ENCODE results near the gene STXBP4. TPM values are rescaled to one million over a fixed set of nuclear protein-coding genes. Genes with fewer than 3 reads are reported as not detected.

Gene STXBP4
- polyA plus RNA-seq, 1 of the 3 experiments (the other 2 are of a cell fraction) = 2.8 TPM

GRCh38 chr17:55124730-55125360, 156.3 kb downstream of the STXBP4 start:
- Histone ChIP-seq H3K27me3 (ENCODE audit: insufficient read depth) (no peaks in the 10 kb centered on the region), H3K4me2 (no peak overlapping the region), H3K9me3 (no peaks in the 10 kb centered on the region), H3K36me3 (replicated peaks in 1 of 2; ENCODE audit: control insufficient read depth in 1 of 2, insufficient read depth in 2 of 2, low read length in 1 of 2) (no peaks in the 10 kb centered on the region), H3K4me3 (ENCODE audit: low read depth in 2 of 2, low read length in 1 of 2) (no peak overlapping the region), H3K27ac (ENCODE audit: low read depth in 2 of 2, low read length in 1 of 2) (no peak overlapping the region), H3K9me2 (no peaks in the 10 kb centered on the region; the same call in 1 of the 2 replicates), H3K79me2 (ENCODE audit: insufficient read depth) (no peaks in the 10 kb centered on the region), H3K4me1 (ENCODE audit: control insufficient read depth in 1 of 2, insufficient read depth in 2 of 2, low read depth in 1 of 2, low read length in 1 of 2) (peaks cover 0 to 2% of the 10 kb centered on the region in 2 experiments; a peak in 2 of 4 replicates), H3F3A (replicated peaks; ENCODE audit: insufficient read depth) (no peaks in the 10 kb centered on the region), H3K9ac (no peak overlapping the region), H4K20me1 (ENCODE audit: insufficient read depth) (no peaks in the 10 kb centered on the region), H2AFZ (ENCODE audit: low read depth) (no peak overlapping the region)
- POLR2A ChIA-PET = no interaction called here
- TF ChIP-seq RXRA (IDR thresholded peaks at IDR 0.05; ENCODE audit: borderline replicate concordance, low read depth) = no peak
- no peak for TF ChIP-seq USF1 (IDR thresholded peaks at IDR 0.05; ENCODE audit: borderline replicate concordance, low read depth)
- no peak for TF ChIP-seq YY1 (IDR thresholded peaks at IDR 0.05; ENCODE audit: low read depth)
- TF ChIP-seq TCF12 (IDR thresholded peaks at IDR 0.05) = no peak
- no peak for DNase-seq
- WGBS (ENCODE audit: low lambda C conversion rate) = 89% methylated on average over 3 of the region's 3 CpGs
- CTCF ChIA-PET = interaction anchor here (1.0 kb wide), 2 partner anchors 10 to 132 kb away, joined by 3 read pairs; no protein-coding TSS in a partner anchor

GRCh38 chr17:55133583-55133982, 165.0 kb downstream of the STXBP4 start:
- Histone ChIP-seq H3K27ac (ENCODE audit: low read depth in 2 of 2, low read length in 1 of 2) (no peak overlapping the region), H3K9ac (no peak overlapping the region), H3K79me2 (ENCODE audit: insufficient read depth) (no peaks in the 10 kb centered on the region), H3K4me2 (no peak overlapping the region), H3K4me3 (ENCODE audit: low read depth in 2 of 2, low read length in 1 of 2) (no peak overlapping the region), H4K20me1 (ENCODE audit: insufficient read depth) (no peaks in the 10 kb centered on the region), H3K27me3 (ENCODE audit: insufficient read depth) (no peaks in the 10 kb centered on the region), H2AFZ (ENCODE audit: low read depth) (no peak overlapping the region), H3K9me3 (no peaks in the 10 kb centered on the region), H3F3A (replicated peaks; ENCODE audit: insufficient read depth) (no peaks in the 10 kb centered on the region), H3K4me1 (ENCODE audit: control insufficient read depth in 1 of 2, insufficient read depth in 2 of 2, low read depth in 1 of 2, low read length in 1 of 2) (no peaks in the 10 kb centered on the region; a peak in 1 of 4 replicates), H3K36me3 (replicated peaks in 1 of 2; ENCODE audit: control insufficient read depth in 1 of 2, insufficient read depth in 2 of 2, low read length in 1 of 2) (no peaks in the 10 kb centered on the region), H3K9me2 (no peaks in the 10 kb centered on the region)
- no peak for DNase-seq
- CTCF ChIA-PET = interaction anchor here (0.8 to 2.5 kb wide), 3 partner anchors 14 to 215 kb away, joined by 3 to 8 read pairs (median 3); no protein-coding TSS in a partner anchor
- TF ChIP-seq FOXM1 (IDR thresholded peaks at IDR 0.05; ENCODE audit: low read depth) (no peak), REST (IDR thresholded peaks at IDR 0.05; ENCODE audit: low read depth, low read length) (no peak), FOXJ3 (CRISPR knock-in tag; IDR thresholded peaks at IDR 0.05) (no peak), MAX (IDR thresholded peaks at IDR 0.05; ENCODE audit: low read depth) (no peak), NFIC (IDR thresholded peaks at IDR 0.05; ENCODE audit: borderline replicate concordance) (no peak), PBX3 (IDR thresholded peaks at IDR 0.05) (no peak), POLR2AphosphoS5 (IDR thresholded peaks at IDR 0.05; ENCODE audit: low read depth, low read length) (no peak), ZBTB33 (IDR thresholded peaks at IDR 0.05; ENCODE audit: borderline replicate concordance, low read depth) (no peak), RFX5 (IDR thresholded peaks at IDR 0.05; ENCODE audit: low read length) (no peak), GABPA (IDR thresholded peaks at IDR 0.05; ENCODE audit: low read depth) (no peak), ELF1 (IDR thresholded peaks at IDR 0.05) (no peak), RCOR1 (IDR thresholded peaks at IDR 0.05; ENCODE audit: low read length) (no peak), FOSL2 (IDR thresholded peaks at IDR 0.05; ENCODE audit: borderline replicate concordance, low read depth) (no peak), MEF2A (IDR thresholded peaks at IDR 0.05; ENCODE audit: borderline replicate concordance, low read depth) (no peak)
- WGBS (ENCODE audit: low lambda C conversion rate) = 44% methylated on average over 2 of the region's 2 CpGs
- POLR2A ChIA-PET = no interaction called here
